Measurements from ENCODE around the gene PRDX6. TPM values are rescaled to one million over a fixed set of nuclear protein-coding genes. Genes with fewer than 3 reads are reported as not detected.

The PRDX6 gene
- total and polyA plus RNA-seq, 2 of the 8 experiments (the other 6 are each of a cell fraction or from before 2014, with no cell fraction given), result 348 to 677 TPM

GRCh38 chr1:173476197-173476664 is 904 bp upstream of the PRDX6 start:
- 65% methylated on average over 5 of the region's 5 CpGs; no CpG with 5 or more reads in 1 of the 2 experiments for WGBS, 2 experiments (ENCODE audit: extremely low coverage in 1 of 2, insufficient coverage in 1 of 2, insufficient read length in 1 of 2, insufficient replicate concordance in 2 of 2, low coverage in 1 of 2, low lambda C conversion rate in 2 of 2, missing lambda C conversion rate in 1 of 2)
- no peak overlapping the region for H2BK120ac ChIP-seq (replicated peaks; ENCODE audit: low read depth, low read length)
- peak overlapping the region; percentile 80 to 91 for H3K4me2 ChIP-seq (ENCODE audit: insufficient read depth in 1 of 2, low read depth in 2 of 2, low read length in 2 of 2)
- FAIRE-seq, result no peak
- H3K79me1 ChIP-seq (ENCODE audit: low read depth, low read length), result 0 out of 2 replicates have a peak, but pooled peaks cover 2% of the 10 kb centered on the region
- no peak overlapping the region for H2AFZ ChIP-seq (ENCODE audit: low read length)
- H3K4me3 ChIP-seq (ENCODE audit: extremely low read depth in 1 of 4, insufficient read depth in 2 of 4, low read depth in 3 of 4, low read length in 4 of 4), result peak overlapping the region; percentile 74 to 81 (median 78)
- no peak overlapping the region for H2BK12ac ChIP-seq (ENCODE audit: low read depth, low read length)
- H3K4ac ChIP-seq (replicated peaks; ENCODE audit: insufficient read length, low read depth, low read length), result peak overlapping the region; percentile 79
- H3K56ac ChIP-seq (replicated peaks; ENCODE audit: insufficient read length, low read depth, low read length), result no peak overlapping the region
- CTCF ChIA-PET (ENCODE audit: partially characterized antibody), result interaction anchor here (0.8 to 4.3 kb wide), 6 partner anchors 24 to 734 kb away, joined by 3 to 44 read pairs (median 4); no protein-coding TSS in a partner anchor
- H3K27ac ChIP-seq (ENCODE audit: low read depth, low read length), result no peak overlapping the region
- H3K4me1 ChIP-seq (replicated peaks in 1 of 4; ENCODE audit: control insufficient read depth in 3 of 4, insufficient read depth in 4 of 4, low read length in 3 of 4), result peaks cover 2 to 18% (median 4%) of the 10 kb centered on the region in 4 experiments; a peak in 6 of 7 replicates
- peaks cover 9 to 12% of the 10 kb centered on the region in 2 experiments for H4K20me1 ChIP-seq (replicated peaks in 1 of 2; ENCODE audit: control insufficient read depth in 1 of 2, insufficient read depth in 2 of 2, low read length in 2 of 2)
- TF ChIP-seq KDM1A (IDR thresholded peaks at IDR 0.05; ENCODE audit: borderline replicate concordance, low read length) (no peak), CHD1 (IDR thresholded peaks at IDR 0.05; ENCODE audit: low read depth, low read length) (no peak), BRCA1 (IDR thresholded peaks at IDR 0.05; ENCODE audit: low read depth, low read length) (no peak), PHF8 (conservative IDR thresholded peaks at IDR 0.05; ENCODE audit: low read depth, low read length) (no peak), HDAC6 (IDR thresholded peaks at IDR 0.05; ENCODE audit: low read depth, low read length) (no peak), NRF1 (IDR thresholded peaks at IDR 0.05; ENCODE audit: low read depth, low read length) (no peak), RXRA (IDR thresholded peaks at IDR 0.05; ENCODE audit: insufficient read depth, low read depth, low read length) (no peak), HDAC2 (IDR thresholded peaks at IDR 0.05; ENCODE audit: borderline replicate concordance in 1 of 2, low read depth in 2 of 2, low read length in 2 of 2) (no peak)
- TF ChIP-seq, protein P1, sequence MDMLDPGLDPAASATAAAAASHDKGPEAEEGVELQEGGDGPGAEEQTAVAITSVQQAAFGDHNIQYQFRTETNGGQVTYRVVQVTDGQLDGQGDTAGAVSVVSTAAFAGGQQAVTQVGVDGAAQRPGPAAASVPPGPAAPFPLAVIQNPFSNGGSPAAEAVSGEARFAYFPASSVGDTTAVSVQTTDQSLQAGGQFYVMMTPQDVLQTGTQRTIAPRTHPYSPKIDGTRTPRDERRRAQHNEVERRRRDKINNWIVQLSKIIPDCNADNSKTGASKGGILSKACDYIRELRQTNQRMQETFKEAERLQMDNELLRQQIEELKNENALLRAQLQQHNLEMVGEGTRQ (IDR thresholded peaks at IDR 0.05; ENCODE audit: low read length), result no peak
- no peak overlapping the region for H2BK20ac ChIP-seq (ENCODE audit: low read length)
- H3K9ac ChIP-seq (replicated peaks in 1 of 4; ENCODE audit: extremely low read depth in 1 of 4, low read depth in 3 of 4, low read length in 3 of 4), result peak overlapping the region; percentile 60 to 88 (median 80); a peak in 6 of 7 replicates
- peaks cover 5 to 26% (median 15%) of the 10 kb centered on the region in 4 experiments for H3K36me3 ChIP-seq (ENCODE audit: control insufficient read depth in 2 of 4, insufficient read depth in 4 of 4, low read length in 3 of 4)
- POLR2A ChIA-PET (ENCODE audit: partially characterized antibody), result interaction anchor here (1.0 to 4.8 kb wide), 12 partner anchors 13 to 392 kb away, joined by 3 to 53 read pairs (median 6); partner anchors contain the start of genes CENPL, DARS2, GAS5 and ZBTB37
- no peak overlapping the region; the same call in 1 of the 2 replicates for H2BK5ac ChIP-seq (ENCODE audit: low read depth, low read length)
- H2AK5ac ChIP-seq (ENCODE audit: low read depth, low read length), result no peak overlapping the region
- H3K14ac ChIP-seq (ENCODE audit: insufficient read length), result no peak overlapping the region
- H3K23me2 ChIP-seq (ENCODE audit: low read depth, low read length), result peaks cover 12% of the 10 kb centered on the region
- H4K5ac ChIP-seq (ENCODE audit: insufficient read length, low read depth, low read length), result no peak overlapping the region
- peaks cover 8 to 12% of the 10 kb centered on the region in 2 experiments for H3K9me3 ChIP-seq (ENCODE audit: insufficient read depth in 2 of 2, low read depth in 1 of 2, low read length in 1 of 2)
- peak overlapping the region; percentile 81 for H4K91ac ChIP-seq (replicated peaks; ENCODE audit: insufficient read length, low read length)
- H3K27me3 ChIP-seq (replicated peaks in 1 of 4; ENCODE audit: control insufficient read depth in 3 of 4, extremely low read depth in 1 of 4, insufficient read depth in 3 of 4, low read length in 3 of 4), result no peaks in the 10 kb centered on the region
- H2BK15ac ChIP-seq (ENCODE audit: low read length), result no peak overlapping the region
- no peak overlapping the region for H4K8ac ChIP-seq (ENCODE audit: extremely low read depth, insufficient read depth, low read length)
- H3K23ac ChIP-seq (ENCODE audit: insufficient read length), result no peak overlapping the region
- no peak overlapping the region; the same call in 1 of the 2 replicates for H3K18ac ChIP-seq (ENCODE audit: extremely low read depth, low read length)
- peaks cover 12 to 67% of the 10 kb centered on the region in 2 experiments for H3K79me2 ChIP-seq (ENCODE audit: control insufficient read depth in 1 of 2, insufficient read depth in 2 of 2, low read length in 2 of 2)
- no peak for DNase-seq (ENCODE audit: low read depth in 1 of 2, low spot score in 2 of 2)

All from H1 (cell line).